HG03108 (cell line): Measurements from ENCODE around the gene SNAP91.
"Not testable (repeated sequence)": the region's sequence is repeated elsewhere in the genome, so short reads cannot be mapped to it uniquely, and the experiment has no call there.

Experiments
- ATAC-seq: cut with Tn5 transposase; IDR thresholded peaks from one replicate; pipeline ENCODE4 v1.9.1; 2021; ENCODE audit warnings: moderate library complexity; ENCODE audit not compliant: unreplicated experiment

The SNAP91 gene, protein sequence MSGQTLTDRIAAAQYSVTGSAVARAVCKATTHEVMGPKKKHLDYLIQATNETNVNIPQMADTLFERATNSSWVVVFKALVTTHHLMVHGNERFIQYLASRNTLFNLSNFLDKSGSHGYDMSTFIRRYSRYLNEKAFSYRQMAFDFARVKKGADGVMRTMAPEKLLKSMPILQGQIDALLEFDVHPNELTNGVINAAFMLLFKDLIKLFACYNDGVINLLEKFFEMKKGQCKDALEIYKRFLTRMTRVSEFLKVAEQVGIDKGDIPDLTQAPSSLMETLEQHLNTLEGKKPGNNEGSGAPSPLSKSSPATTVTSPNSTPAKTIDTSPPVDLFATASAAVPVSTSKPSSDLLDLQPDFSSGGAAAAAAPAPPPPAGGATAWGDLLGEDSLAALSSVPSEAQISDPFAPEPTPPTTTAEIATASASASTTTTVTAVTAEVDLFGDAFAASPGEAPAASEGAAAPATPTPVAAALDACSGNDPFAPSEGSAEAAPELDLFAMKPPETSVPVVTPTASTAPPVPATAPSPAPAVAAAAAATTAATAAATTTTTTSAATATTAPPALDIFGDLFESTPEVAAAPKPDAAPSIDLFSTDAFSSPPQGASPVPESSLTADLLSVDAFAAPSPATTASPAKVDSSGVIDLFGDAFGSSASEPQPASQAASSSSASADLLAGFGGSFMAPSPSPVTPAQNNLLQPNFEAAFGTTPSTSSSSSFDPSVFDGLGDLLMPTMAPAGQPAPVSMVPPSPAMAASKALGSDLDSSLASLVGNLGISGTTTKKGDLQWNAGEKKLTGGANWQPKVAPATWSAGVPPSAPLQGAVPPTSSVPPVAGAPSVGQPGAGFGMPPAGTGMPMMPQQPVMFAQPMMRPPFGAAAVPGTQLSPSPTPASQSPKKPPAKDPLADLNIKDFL

GRCh38 chr6:83708970-83709747, at the start of gene SNAP91:
Gene SNAP91, minus strand, starts transcription at chr6:83709101. Its CDS starts 1,174 bp downstream, at chr6:83707927.
- ATAC-seq: no peak

GRCh38 chr6:83758533-83758932, 49.6 kb upstream of the SNAP91 start:
- no peak for ATAC-seq

DNA sequence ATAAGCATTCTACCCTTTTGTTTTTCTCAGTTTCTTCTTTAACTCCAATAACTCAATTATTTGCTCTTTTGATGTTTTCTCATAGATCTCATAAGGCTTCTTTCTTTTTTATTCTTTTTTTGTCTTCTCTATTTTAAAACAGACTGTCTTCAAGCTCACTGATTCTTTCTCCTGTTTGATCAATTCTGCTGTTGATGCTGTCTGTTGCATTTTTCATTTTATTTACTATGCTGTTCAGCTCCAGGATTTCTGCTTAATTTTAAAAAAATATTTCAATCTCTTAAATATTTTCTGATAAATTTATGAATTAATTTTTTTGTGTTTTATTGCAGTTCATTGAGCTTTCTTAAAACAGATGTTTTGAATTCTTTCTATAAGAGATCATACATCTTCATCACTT, 48.1 kb upstream of the SNAP91 start:
- no peak for ATAC-seq

DNA sequence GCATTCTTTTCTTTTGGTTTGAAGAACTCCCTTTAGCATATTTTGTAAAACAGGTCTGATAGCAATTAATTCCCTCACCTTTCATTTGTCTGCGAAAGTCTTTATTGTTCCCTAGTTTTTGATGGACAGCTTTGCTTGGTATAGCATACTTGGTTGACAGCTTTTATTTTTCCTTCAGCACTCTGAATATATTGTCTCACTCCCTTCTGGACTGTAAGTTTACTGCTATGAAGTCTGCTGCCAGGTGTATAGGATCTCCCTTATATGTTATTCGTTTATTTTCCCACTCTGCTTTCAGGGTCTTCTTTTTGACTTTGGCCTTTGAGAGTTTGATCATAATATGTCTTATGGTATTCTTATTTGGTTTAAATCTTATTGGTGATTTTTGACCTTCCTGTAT, 47.7 kb upstream of the SNAP91 start:
- ATAC-seq: no peak

GRCh38 chr6:83752375-83752774, 43.5 kb upstream of the SNAP91 start:
- ATAC-seq: not testable (repeated sequence)

GRCh38 chr6:83741089-83741488, 32.2 kb upstream of the SNAP91 start:
- no peak for ATAC-seq

- no peak for ATAC-seq
These were observed 26.6 kb upstream of the SNAP91 start for GRCh38 chr6:83735461-83735860.

DNA sequence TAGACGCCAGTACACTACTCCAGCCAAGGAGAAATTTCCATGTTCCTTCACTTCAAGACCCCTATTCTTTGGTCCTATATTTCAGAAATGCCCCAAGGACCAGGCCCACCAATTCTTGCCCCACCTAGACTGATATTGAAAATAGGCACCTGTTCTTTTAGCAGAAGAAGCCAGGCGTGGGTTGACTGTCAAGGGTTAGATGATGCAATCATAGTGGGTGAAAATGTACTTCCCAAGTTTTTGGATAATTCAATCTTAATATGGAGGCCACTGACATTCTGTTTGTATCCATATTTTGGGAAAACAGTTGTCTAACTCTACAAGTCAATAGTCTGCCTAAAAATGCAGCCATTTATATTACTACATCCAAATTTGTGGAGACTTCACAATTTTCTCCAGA, 21.0 kb upstream of the SNAP91 start:
- ATAC-seq: no peak

DNA sequence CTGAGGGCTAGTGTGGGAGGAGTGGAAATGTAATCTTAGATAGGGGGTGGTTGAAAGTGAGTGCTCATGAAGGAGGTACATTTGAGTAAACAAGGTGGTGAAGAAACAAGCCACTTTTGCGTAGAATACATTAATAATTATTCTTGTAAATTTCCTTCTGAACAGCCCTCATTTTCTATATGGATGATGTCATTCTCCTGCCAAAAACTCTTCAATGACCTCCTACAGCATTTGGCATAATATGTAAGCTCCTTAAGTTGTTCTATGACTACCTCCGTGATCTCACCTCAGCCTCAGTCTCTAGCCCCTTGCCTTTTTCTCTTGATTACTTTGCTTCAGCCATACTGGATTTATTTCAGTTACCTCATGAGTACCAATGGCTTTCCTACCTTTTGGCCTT, 14.0 kb upstream of the SNAP91 start:
- no peak for ATAC-seq

DNA sequence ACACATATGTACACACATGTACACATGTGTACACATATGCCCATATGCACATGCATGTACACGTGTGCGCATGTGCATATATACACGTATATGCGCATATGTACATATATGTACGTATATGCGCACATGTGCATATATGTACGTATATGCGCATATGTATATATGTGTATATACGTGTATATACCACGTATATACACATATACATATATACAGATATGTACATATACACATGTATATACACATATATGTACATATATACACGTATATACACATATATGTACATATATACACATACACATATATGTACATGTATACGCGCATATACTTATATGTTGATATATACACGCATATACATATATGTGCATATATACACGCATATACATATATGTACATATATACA, 8.9 kb upstream of the SNAP91 start:
- no peak for ATAC-seq

DNA sequence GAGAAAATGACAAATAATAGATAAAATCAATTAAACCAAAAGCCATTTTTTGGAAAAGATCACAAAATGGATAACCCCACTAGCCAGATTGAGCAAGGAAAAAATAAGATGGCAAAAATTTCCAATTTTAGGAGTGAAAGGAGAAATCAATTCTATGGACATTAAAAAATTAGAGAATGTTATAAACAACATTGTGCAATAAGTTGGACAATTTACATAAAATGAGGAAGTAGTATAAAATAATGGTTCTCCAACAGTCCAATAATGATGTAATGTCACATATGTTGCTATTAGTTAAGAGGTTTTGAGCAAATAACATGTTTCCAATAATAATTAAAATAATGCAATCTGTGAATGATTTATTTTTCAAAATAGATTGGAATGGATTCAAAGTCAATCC, 3.1 kb upstream of the SNAP91 start:
- ATAC-seq: no peak

GRCh38 chr6:83709748-83710050, 798 bp upstream of the SNAP91 start:
- no peak for ATAC-seq

DNA sequence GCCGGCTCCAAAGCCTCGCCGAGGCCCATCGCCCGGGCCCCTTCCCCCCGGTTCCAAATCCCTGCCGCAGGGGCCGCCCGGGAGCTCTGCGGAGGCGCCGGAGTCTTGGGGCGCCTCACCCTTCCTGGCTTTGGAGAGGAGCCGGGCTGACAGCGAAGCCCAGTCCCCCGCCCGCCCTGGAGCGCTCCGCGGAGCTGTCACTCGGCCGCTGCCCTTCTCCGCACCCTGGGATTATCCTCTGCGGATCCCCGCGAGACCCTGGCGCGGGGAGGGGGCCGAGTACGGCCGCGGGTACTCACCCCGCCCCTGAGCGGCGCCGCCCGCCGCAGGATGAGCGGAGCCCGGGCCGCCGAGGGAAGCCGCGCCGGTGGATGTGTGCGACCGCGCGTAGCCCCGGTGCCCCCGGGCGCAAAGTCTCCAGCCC, 343 bp downstream of the SNAP91 start:
- no peak for ATAC-seq

GRCh38 chr6:83707829-83708545, 914 bp downstream of the SNAP91 start:
- no peak for ATAC-seq

DNA sequence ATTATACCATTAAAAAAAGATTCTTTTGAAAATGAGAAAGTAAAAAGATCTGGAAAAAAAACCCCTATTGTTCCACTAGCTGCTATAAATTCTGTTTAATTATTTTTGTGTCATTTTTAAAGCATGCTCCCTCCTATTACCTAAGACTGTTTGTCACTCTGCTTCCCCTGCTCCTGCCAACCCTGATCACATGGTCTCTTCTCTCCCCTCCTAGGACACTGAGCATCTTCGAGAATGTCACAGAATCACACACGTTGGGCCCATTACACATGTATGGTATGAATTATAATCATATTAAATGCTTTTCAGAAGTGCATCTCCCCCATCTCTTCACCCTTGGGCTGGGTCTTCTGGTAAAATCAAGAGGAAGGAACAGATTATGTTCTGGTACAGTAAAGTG, 6.2 kb downstream of the SNAP91 start:
- no peak for ATAC-seq

- ATAC-seq: no peak
These were observed 6.8 kb downstream of the SNAP91 start for GRCh38 chr6:83702077-83702476.

- ATAC-seq: no peak
These were observed 12.2 kb downstream of the SNAP91 start for GRCh38 chr6:83696674-83697073.

DNA sequence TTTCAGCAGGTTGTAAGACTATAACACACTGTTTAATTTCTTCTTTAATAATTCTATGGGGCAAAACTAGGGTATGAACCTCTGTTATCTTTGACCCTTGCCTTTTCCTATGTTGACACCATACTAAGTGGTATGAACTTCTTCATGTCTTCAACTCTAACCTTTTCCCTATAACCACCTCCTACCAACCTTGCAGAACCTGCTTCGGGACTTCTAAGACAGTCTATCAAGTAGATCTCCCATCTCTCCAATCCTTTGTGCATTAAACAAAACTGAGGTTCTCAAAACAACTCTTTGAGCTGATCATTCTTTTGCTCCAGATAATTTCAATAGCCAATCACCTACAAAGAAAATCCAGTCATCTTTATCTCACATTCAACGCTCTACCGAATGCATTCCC, 23.4 kb downstream of the SNAP91 start:
- ATAC-seq: no peak

DNA sequence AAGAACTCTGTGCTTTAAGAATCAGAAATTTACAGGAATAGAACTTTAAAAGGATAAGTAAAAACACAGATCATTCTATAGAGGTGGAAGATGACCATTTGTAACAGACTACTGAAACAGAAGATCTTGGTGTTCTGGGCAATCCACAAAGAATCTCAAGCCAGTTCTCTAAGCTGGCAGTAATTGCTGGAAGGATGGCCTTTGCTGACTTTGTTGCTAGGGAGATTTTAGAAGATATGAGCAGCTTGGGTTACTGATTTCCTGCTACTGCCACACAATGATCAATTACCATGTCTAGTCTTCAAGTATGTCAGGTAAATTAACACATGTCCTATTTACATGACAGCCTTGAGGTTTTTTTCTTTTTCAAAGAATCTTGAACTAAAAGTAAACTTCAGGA, 31.1 kb downstream of the SNAP91 start:
- no peak for ATAC-seq

- no peak for ATAC-seq
These were observed 70.9 kb downstream of the SNAP91 start for GRCh38 chr6:83637953-83638352.

DNA sequence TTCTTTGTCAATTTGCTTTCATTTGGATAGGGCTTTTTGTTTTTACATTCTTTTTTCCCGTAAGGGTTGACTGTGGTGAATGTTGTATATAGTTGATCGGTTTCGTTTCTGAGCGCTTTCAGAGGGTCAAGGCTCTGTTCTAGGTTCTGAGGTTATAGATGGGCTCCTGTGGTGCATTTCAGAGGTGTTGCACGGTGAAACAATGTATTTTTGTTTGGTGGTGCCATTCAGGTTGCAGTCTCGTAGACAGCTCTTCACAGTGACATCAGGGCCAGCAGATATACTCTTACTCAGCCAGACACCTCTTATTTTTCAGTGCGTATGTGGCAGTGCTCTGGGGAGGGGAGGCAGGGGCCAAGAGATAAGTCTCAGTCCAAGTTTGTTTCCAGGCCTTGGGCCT, 72.1 kb downstream of the SNAP91 start:
- ATAC-seq: no peak
